A673 (cell line): ENCODE data around the gene SRRT. TPM values are rescaled to one million over a fixed set of nuclear protein-coding genes. Genes with fewer than 3 reads are reported as not detected.

ENCODE experiments used
- BruUV-seq: library from RNA; stranded (reverse); fragments of 400-500 nt; replicated peaks from 2 replicates; lab custom pipeline; 2021; lab: Mats Ljungman, UMichigan
- CTCF ChIA-PET: fragments of 300-600 bp; sonication (Branson Sonifier 250); formaldehyde crosslinking; loops from one replicate; lab custom pipeline; 2022; ENCODE audit warnings: antibody characterized with exemption; lab: Charles Lee
- POLR2A ChIA-PET: fragments of 300-600 bp; sonication (Branson Sonifier 250); formaldehyde crosslinking; loops from one replicate; lab custom pipeline; 2022; ENCODE audit warnings: antibody characterized with exemption; ENCODE audit not compliant: low non-redundant PET; lab: Charles Lee
- DNase-seq: peaks from one replicate; pipeline ENCODE4 v3.0.0-alpha.2; 2015; ENCODE audit warnings: low spot score
- H3K27ac ChIP-seq: fragments of 200-600 bp; sonication (generic); 2 replicates; pipeline ENCODE4 v1.5.1; 2016; ENCODE audit warnings: mixed run types, low read depth, mild to moderate bottlenecking, mixed read lengths, antibody characterized with exemption, low read length; ENCODE audit not compliant: poor library complexity, severe bottlenecking
- H3K27me3 ChIP-seq: fragments of 200-600 bp; sonication (generic); replicated peaks from 2 replicates; pipeline ENCODE4 v1.6.1; 2017; ENCODE audit warnings: mixed run types, low read depth, mild to moderate bottlenecking, mixed read lengths, antibody characterized with exemption, low read length; ENCODE audit not compliant: insufficient read depth, poor library complexity
- H3K36me3 ChIP-seq: fragments of 200-600 bp; sonication (generic); 2 replicates; pipeline ENCODE4 v1.6.1; 2016; ENCODE audit warnings: mixed run types, mild to moderate bottlenecking, mixed read lengths, antibody characterized with exemption, low read length; ENCODE audit not compliant: insufficient read depth, poor library complexity, severe bottlenecking
- H3K4me1 ChIP-seq: fragments of 200-600 bp; sonication (generic); 2 replicates; pipeline ENCODE4 v1.6.1; 2017; ENCODE audit warnings: mixed run types, mild to moderate bottlenecking, mixed read lengths, antibody characterized with exemption, low read length; ENCODE audit not compliant: insufficient read depth, poor library complexity, severe bottlenecking
- H3K4me3 ChIP-seq: fragments of 200-600 bp; sonication (generic); 2 replicates; pipeline ENCODE4 v1.5.1; 2016; ENCODE audit warnings: low read depth, mixed run types, mild to moderate bottlenecking, mixed read lengths, low read length; ENCODE audit not compliant: poor library complexity, severe bottlenecking
- H3K9me3 ChIP-seq: fragments of 200-600 bp; sonication (generic); 2 replicates; pipeline ENCODE4 v1.6.1; 2016; ENCODE audit warnings: mixed run types, low read depth, mild to moderate bottlenecking, mixed read lengths, antibody characterized with exemption, low read length; ENCODE audit not compliant: poor library complexity, severe bottlenecking
- CTCF ChIP-seq: fragments of 300-800, 200-600 bp; sonication (generic); conservative IDR thresholded peaks from 2 replicates; pipeline ENCODE4 v1.5.1; 2017; ENCODE audit warnings: low read depth, mild to moderate bottlenecking, antibody characterized with exemption, low read length, moderate library complexity, mixed read lengths
- EZH2 ChIP-seq: fragments of 200-600 bp; sonication (generic); IDR thresholded peaks from 2 replicates; pipeline ENCODE4 v1.6.1; 2017; ENCODE audit warnings: borderline replicate concordance, low read depth, mild to moderate bottlenecking, mixed read lengths, antibody characterized with exemption, low read length; ENCODE audit not compliant: poor library complexity, severe bottlenecking
- intact Hi-C: fragments of 100-400 bp; cut with micrococcal nuclease; formaldehyde crosslinking; loops from one replicate; pipeline ENCODE4 v1.10.0; 2022; ENCODE audit not compliant: unreplicated experiment
- total RNA-seq: library from RNA; stranded (reverse); gene quantifications from 2 replicates; pipeline ENCODE4 v1.2.3, GENCODE V29; 2021

SRRT gene
- total RNA-seq, 1 experiment from 2014 or later: 277 TPM

- Histone ChIP-seq H3K27me3 (peaks cover 7% of the 10 kb centered on the region), H3K4me1 (peaks cover 14% of the 10 kb centered on the region), H3K4me3 (no peak overlapping the region), H3K27ac (no peak overlapping the region), H3K36me3 (no peaks in the 10 kb centered on the region), H3K9me3 (no peaks in the 10 kb centered on the region)
- no peak for DNase-seq
- BruUV-seq: no TSS peak
- CTCF ChIA-PET: interaction anchor here (0.6 to 0.7 kb wide), 2 partner anchors 177 to 183 kb away, joined by 4 read pairs; no protein-coding TSS in a partner anchor
- POLR2A ChIA-PET: no interaction called here
- TF ChIP-seq EZH2 (no peak), CTCF (no peak)
- intact Hi-C loops: loop anchor here (2.0 to 10.0 kb wide), 2 partner anchors 301 to 351 kb away; partner anchors contain the start of gene FIS1
These were observed 19.2 kb downstream of the SRRT start for GRCh38 chr7:100893910-100894721.

GRCh38 chr7:100894860-100895700 lies 20.2 kb downstream of the SRRT start:
- peaks cover 12% of the 10 kb centered on the region for H3K4me1 ChIP-seq
- intact Hi-C loops: loop anchor here (2.0 to 10.0 kb wide), 4 partner anchors 182 to 387 kb away; partner anchors contain the start of gene FIS1
- H3K36me3 ChIP-seq: no peaks in the 10 kb centered on the region
- H3K9me3 ChIP-seq: no peaks in the 10 kb centered on the region
- H3K4me3 ChIP-seq: peak overlapping the region; percentile 50
- ChIA-PET CTCF (interaction anchor here (0.5 to 0.7 kb wide), 4 partner anchors 176 to 249 kb away, joined by 4 to 10 read pairs (median 4); no protein-coding TSS in a partner anchor), POLR2A (interaction anchor here (0.5 kb wide), 1 partner anchor 305 kb away, joined by 5 read pairs; no protein-coding TSS in a partner anchor)
- BruUV-seq: no TSS peak
- peak; percentile 76 for DNase-seq
- TF ChIP-seq CTCF: peak; percentile 88
- TF ChIP-seq EZH2: no peak
- peaks cover 7% of the 10 kb centered on the region for H3K27me3 ChIP-seq
- H3K27ac ChIP-seq: no peak overlapping the region

GRCh38 chr7:100895701-100895955 lies 20.7 kb downstream of the SRRT start, which contains the start of gene ACHE:
Gene ACHE, minus strand, starts transcription at chr7:100895888. Its CDS starts 1,656 bp downstream, at chr7:100894232.
- peaks cover 7% of the 10 kb centered on the region for H3K27me3 ChIP-seq
- TF ChIP-seq EZH2: no peak
- TF ChIP-seq CTCF: no peak
- H3K27ac ChIP-seq: no peak within 1 kb of the TSS
- no TSS peak for BruUV-seq
- no peaks in the 10 kb centered on the region for H3K9me3 ChIP-seq
- H3K4me1 ChIP-seq: peaks cover 9% of the 10 kb centered on the region
- intact Hi-C loops: loop anchor here (2.0 to 10.0 kb wide), 4 partner anchors 182 to 387 kb away; partner anchors contain the start of gene FIS1
- no peak for DNase-seq
- no peaks in the 10 kb centered on the region for H3K36me3 ChIP-seq
- ChIA-PET CTCF (interaction anchor here (0.5 to 0.6 kb wide), 2 partner anchors 11 to 248 kb away, joined by 3 to 5 read pairs; no protein-coding TSS in a partner anchor), POLR2A (no interaction called here)
- H3K4me3 ChIP-seq: peak within 1 kb of the TSS; percentile 50
